Measurements from ENCODE around the gene MVB12A. TPM values are rescaled to one million over a fixed set of nuclear protein-coding genes. Genes with fewer than 3 reads are reported as not detected.

Gene MVB12A
- total RNA-seq, 1 donor from 2014 or later: 23.3 TPM

GRCh38 chr19:17394891-17395415, 24.9 kb upstream of the MVB12A start:
- no peak overlapping the region for H3K4me3 Mint-ChIP-seq

GRCh38 chr19:17398902-17399527, 20.8 kb upstream of the MVB12A start:
- H3K9me3 Mint-ChIP-seq: no peaks in the 10 kb centered on the region
- H3K4me1 Mint-ChIP-seq: peaks cover 17% of the 10 kb centered on the region
- intact Hi-C loops (cut with micrococcal nuclease): no loop called here
- H3K27ac Mint-ChIP-seq: no peak overlapping the region
- no peak for TF ChIP-seq CTCF (IDR thresholded peaks at IDR 0.05)
- ChIA-PET POLR2A (interaction anchor here (0.6 to 1.0 kb wide), 4 partner anchors 8 to 882 kb away, joined by 3 to 4 read pairs (median 3); no protein-coding TSS in a partner anchor), CTCF (interaction anchor here (1.2 kb wide), 1 partner anchor 13 kb away, joined by 3 read pairs; no protein-coding TSS in a partner anchor)
- ATAC-seq (ENCODE audit: low read depth) (no peak), DNase-seq (no peak)
- H3K36me3 Mint-ChIP-seq (ENCODE audit: low read depth): peaks cover 41% of the 10 kb centered on the region
- H3K4me3 Mint-ChIP-seq: no peak overlapping the region
- no peaks in the 10 kb centered on the region for H3K27me3 Mint-ChIP-seq

More at GRCh38 chr19:17394891-17395415, 24.9 kb upstream of the MVB12A start:
- ATAC-seq (ENCODE audit: low read depth): no peak
- CTCF ChIA-PET: interaction anchor here (1.2 kb wide), 1 partner anchor 70 kb away, joined by 3 read pairs; no protein-coding TSS in a partner anchor
- no peaks in the 10 kb centered on the region for H3K27me3 Mint-ChIP-seq
- POLR2A ChIA-PET: interaction anchor here (0.7 to 0.9 kb wide), 2 partner anchors 10 to 75 kb away, joined by 3 read pairs; partner anchors contain the start of genes BST2 and SLC27A1
- H3K9me3 Mint-ChIP-seq: no peaks in the 10 kb centered on the region
- peaks cover 14% of the 10 kb centered on the region for H3K36me3 Mint-ChIP-seq (ENCODE audit: low read depth)
- peaks cover 21% of the 10 kb centered on the region for H3K4me1 Mint-ChIP-seq
- intact Hi-C loops (cut with micrococcal nuclease): loop anchor here (1.0 to 5.0 kb wide), 2 partner anchors 71 to 318 kb away; partner anchors contain the start of genes HAUS8 and MYO9B
- H3K27ac Mint-ChIP-seq: no peak overlapping the region
- no peak for TF ChIP-seq CTCF (IDR thresholded peaks at IDR 0.05)
- DNase-seq: no peak

- Mint-ChIP-seq H3K4me3 (no peak overlapping the region), H3K27me3 (no peaks in the 10 kb centered on the region), H3K9me3 (no peaks in the 10 kb centered on the region), H3K36me3 (ENCODE audit: low read depth) (peaks cover 50% of the 10 kb centered on the region), H3K4me1 (peaks cover 33% of the 10 kb centered on the region), H3K27ac (no peak overlapping the region)
- intact Hi-C loops (cut with micrococcal nuclease): no loop called here
- TF ChIP-seq CTCF (IDR thresholded peaks at IDR 0.05): no peak
- ChIA-PET CTCF (no interaction called here), POLR2A (interaction anchor here (0.8 kb wide), 1 partner anchor 624 kb away, joined by 3 read pairs; no protein-coding TSS in a partner anchor)
- no peak for DNase-seq
- ATAC-seq (ENCODE audit: low read depth): no peak
These were observed 18.2 kb upstream of the MVB12A start for GRCh38 chr19:17401628-17402027.

GRCh38 chr19:17402982-17403855, 16.6 kb upstream of the MVB12A start:
- no peak for DNase-seq
- Mint-ChIP-seq H3K9me3 (no peaks in the 10 kb centered on the region), H3K4me3 (peak overlapping the region; percentile 92), H3K27me3 (no peaks in the 10 kb centered on the region), H3K4me1 (peaks cover 48% of the 10 kb centered on the region), H3K36me3 (ENCODE audit: low read depth) (peaks cover 46% of the 10 kb centered on the region), H3K27ac (no peak overlapping the region)
- CTCF ChIA-PET: no interaction called here
- POLR2A ChIA-PET: interaction anchor here (0.6 to 1.1 kb wide), 2 partner anchors 43 to 600 kb away, joined by 3 read pairs; no protein-coding TSS in a partner anchor
- no peak for TF ChIP-seq CTCF (IDR thresholded peaks at IDR 0.05)
- peak; percentile 20 for ATAC-seq (ENCODE audit: low read depth)
- intact Hi-C loops (cut with micrococcal nuclease): no loop called here
